Stimulated activated CD4-positive, alpha-beta T cell treated with anti-CD3 and anti-CD28 coated beads, TNF-alpha, amount 100 ng/mL, for 24 hours (primary cell): ENCODE measurements around the gene SLC44A3.
"Not testable (repeated sequence)": the region's sequence is repeated elsewhere in the genome, so short reads cannot be mapped to it uniquely, and the experiment has no call there.

Source experiments
- DNase-seq, 3 experiments: peaks; one replicate each; pipeline ENCODE4 v3.0.0-alpha.2; 2020; ENCODE audit warnings: low read depth in 3 of 3

The SLC44A3 gene

DNA sequence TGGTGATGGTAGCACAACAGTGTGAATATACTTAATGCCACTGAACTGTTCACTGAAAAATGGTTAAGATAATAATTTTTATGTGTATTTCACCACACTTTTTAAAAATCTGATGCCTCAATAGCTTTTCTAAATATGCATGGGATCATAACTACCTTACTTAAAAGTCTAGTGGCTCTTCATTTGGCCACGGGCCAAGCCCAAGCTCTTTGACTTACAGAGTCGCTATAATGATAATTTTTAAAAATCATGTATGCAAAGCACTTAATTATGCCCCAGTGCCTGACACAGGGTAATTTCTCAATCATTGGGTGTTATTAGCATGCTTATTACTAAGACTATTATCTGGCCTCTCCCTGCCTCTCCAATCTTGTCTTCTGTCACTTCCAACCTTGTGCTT lies 114.4 kb downstream of the SLC44A3 start:
- DNase-seq: no peak

DNA sequence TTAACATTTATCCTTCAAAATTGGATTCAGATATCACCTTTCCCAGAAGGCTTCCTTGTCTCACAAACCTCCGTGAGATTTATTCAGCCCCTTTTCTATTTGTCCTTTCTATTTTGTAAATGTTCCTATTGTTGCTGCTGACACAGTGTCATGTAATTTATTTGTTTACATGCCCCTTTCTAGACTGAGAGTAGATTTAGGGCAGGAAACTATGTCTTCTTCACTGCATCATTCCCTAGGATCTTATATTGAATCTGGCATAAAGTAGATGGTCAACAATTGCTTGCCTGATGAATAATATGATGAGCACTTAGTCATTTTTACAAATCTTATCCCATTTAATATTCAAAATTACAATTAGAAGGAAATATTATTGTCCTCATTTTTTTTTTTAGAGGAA lies 114.9 kb downstream of the SLC44A3 start:
- DNase-seq: no peak

DNA sequence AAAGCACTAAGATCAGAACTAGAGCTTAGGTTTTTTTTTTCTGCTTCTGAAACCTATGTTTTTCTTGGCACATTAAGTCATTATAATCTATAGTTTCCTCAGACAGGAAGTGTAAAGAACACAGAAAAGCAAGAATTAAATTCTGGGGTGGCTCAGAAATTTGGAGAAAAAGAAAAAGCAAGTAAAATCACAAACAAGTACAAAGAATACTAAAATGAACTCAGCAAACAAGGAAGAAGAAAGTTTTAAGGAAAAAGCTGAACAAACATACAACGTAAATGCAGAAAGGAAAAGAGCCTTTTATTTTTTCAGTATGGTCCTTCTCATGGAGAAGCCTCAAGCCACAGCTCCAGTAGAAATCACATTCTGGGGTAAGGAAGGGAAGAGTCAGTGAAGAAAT lies 115.3 kb downstream of the SLC44A3 start:
- DNase-seq: no peak

DNA sequence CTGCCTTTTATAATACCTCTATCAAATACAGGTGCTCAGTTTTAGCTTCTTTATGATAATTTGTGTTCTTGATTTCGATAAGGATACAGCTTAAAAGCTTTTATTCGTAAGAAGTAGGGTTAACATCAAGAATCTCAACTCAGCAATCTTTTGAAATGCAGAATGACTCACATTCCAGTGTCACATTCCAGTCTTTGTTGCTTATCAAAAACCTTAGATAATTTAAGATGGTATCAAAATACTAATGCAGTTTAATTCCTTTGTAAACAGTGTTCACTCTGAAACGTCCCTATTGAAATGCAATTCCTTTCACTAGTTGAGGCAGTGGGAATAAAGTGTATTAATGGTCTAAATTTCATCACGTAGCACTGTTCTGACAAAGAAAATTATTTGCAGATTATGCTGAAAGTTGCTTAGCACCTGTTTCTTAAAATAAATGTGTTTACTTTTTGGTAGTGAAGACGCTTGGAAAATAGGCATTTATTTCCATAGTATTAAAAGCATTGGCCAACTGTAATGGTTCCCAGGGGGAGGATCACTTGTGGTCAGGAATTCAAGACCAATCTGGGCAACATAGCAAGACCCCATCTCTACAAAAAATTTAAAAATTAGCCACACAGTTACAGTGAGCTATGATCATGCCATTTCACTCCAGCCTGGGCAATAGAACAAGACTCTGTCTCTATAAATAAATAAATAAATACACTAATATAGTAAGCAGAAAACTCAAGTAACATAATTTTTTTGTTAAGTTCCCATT lies 116.9 kb downstream of the SLC44A3 start:
- DNase-seq: no peak

DNA sequence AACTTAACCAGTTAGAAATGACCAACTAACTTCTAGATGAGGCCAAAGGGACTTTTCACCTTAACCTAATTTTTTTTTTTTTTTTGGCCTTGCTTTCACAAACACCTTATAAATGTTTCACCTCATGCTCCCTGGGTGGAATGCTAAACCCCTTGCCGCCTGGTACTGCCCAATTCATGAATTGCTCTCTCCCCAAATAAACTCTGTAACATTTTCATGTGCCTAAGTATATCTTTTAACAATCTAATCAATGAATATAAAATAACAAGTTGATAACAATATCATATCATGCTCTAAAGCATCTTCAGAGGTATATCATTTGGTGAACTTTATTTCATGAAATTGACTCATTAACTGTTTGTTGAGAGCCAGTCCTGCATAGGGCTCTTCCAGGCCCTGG lies 117.7 kb downstream of the SLC44A3 start:
- DNase-seq: no peak

DNA sequence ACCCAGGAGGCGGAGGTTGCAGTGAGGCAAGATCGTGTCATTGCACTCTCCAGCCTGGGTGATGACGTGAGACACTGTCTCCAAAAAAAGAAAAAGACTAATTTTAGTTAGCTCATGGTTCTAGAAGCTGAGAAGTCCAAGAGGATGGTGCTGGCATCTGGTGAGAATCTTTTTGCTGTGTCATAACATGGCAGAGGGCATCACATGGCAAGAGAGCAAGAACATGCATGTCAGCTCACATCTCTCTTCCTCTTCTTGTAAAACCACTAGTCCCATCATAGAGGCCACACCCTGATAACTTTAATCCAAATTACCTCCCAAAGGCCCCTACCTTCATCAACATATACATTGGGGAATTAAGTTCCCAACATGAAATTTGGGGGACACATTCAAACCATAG lies 120.6 kb downstream of the SLC44A3 start:
- DNase-seq: no peak

DNA sequence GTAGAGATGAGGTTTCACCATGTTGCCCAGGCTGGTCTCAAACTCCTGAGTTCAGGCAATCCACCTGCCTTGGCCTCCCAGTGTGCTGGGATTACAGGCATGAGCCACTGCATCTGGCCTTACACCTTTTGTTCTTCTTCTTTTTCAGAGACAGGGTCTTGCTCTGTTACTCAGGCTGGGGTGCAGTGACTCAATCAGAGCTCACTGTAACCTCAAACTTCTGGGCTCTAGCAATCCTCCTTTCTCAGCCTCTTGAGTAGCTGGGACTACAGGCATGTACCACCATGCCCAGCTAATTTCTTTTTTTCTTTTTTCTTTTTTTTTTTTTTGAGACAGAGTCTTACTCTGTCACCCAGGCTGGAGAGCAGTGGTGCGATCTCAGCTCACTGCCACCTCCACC lies 121.3 kb downstream of the SLC44A3 start:
- not testable (repeated sequence) for DNase-seq

DNA sequence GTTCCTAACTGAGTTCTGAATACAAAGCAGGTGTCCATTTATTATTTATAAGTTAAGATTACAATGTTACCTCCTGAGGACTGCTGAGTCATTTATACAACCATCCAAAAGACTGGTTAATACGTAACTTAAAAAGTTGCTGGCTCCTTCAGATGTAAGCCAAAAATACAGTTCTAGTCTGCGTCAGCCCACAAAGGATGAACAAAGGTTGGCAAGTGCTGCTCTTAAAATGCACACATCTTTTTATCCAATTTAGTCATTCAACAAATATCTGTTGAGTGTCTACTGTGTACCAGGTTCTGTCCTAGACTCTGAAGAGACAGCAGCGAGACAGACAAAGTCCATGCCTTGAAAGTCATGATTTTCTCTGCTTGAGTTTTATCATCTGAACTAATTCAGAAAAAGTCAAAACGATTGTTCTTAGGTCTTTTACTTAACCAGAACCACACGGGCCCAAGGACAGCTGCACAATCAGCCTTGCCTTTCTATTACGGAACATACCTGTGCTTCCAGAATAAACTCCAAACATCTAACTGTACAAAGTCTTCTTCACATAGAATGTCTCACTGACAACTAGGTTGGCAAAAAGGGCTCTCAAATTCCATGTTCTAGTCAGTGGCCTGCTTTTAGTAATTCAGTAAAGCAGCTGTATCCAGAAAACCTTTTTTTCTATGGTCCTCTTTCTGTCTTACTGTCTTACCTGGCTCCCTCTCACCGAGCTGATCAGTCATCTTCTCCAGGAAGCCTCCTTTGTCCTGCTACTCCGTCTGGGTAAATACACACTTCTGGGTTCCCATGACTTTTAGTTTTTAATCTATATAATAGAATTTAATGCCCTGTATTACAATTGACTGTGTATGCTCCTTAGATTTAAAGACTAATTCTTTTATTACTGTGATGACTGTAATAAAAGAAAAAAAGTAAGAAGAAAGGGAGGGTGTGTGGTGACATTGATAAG lies 122.3 kb downstream of the SLC44A3 start:
- no peak for DNase-seq
